Erythroblast (primary cell): ENCODE measurements around the gene FOXK1.

Experiments
- GATA1 ChIP-seq: IDR thresholded peaks from 2 replicates; pipeline ENCODE4 v1.6.1; 2011; ENCODE audit warnings: low read depth, mild to moderate bottlenecking, control low read depth, low read length, moderate library complexity
- POLR2A ChIP-seq: IDR thresholded peaks from 2 replicates; pipeline ENCODE4 v1.6.1; 2011; ENCODE audit warnings: mild to moderate bottlenecking, low read length

- no peak for TF ChIP-seq POLR2A
- TF ChIP-seq GATA1: no peak
Measured at GRCh38 chr7:4703532-4703931, 21.4 kb downstream of the FOXK1 start.
